ENCODE data around the gene VPS4B. TPM values are rescaled to one million over a fixed set of nuclear protein-coding genes. Genes with fewer than 3 reads are reported as not detected.
"Not testable (repeated sequence)": the region's sequence is repeated elsewhere in the genome, so short reads cannot be mapped to it uniquely, and the experiment has no call there.

VPS4B gene
- total and polyA plus RNA-seq, 3 experiments from 2014 or later: 60.8 to 74.5 (median 61.9) TPM

GRCh38 chr18:63454497-63454896 lies 32.2 kb upstream of the VPS4B start:
- no peaks in the 10 kb centered on the region for H3K9me3 Mint-ChIP-seq
- no peak for DNase-seq
- ChIA-PET POLR2A (no interaction called here), CTCF (no interaction called here)
- no peaks in the 10 kb centered on the region for H3K4me1 Mint-ChIP-seq
- H3K9me3 ChIP-seq (ENCODE audit: low read length): no peaks in the 10 kb centered on the region
- no peaks in the 10 kb centered on the region for H3K36me3 Mint-ChIP-seq
- H3K27ac Mint-ChIP-seq: no peak overlapping the region
- no peak overlapping the region for H3K4me3 Mint-ChIP-seq
- peaks cover 3 to 12% of the 10 kb centered on the region in 2 donors for H3K27me3 Mint-ChIP-seq
- no peaks in the 10 kb centered on the region for H3K27me3 ChIP-seq (ENCODE audit: insufficient read depth, low read length, poor library complexity, severe bottlenecking)
- H3K4me1 ChIP-seq (ENCODE audit: insufficient read depth, low read length): no peaks in the 10 kb centered on the region
- no peak overlapping the region for H3K27ac ChIP-seq (ENCODE audit: low read depth, low read length)
- H3K36me3 ChIP-seq (ENCODE audit: insufficient read depth, low read length): no peaks in the 10 kb centered on the region
- H3K4me3 ChIP-seq (ENCODE audit: low read length): no peak overlapping the region

- CTCF ChIA-PET, POLR2A ChIA-PET, H3K36me3 Mint-ChIP-seq: not testable (repeated sequence)
Measured at GRCh38 chr18:63452751-63453150, 30.5 kb upstream of the VPS4B start.

GRCh38 chr18:63451799-63452660 lies 29.8 kb upstream of the VPS4B start:
- H3K9me3 Mint-ChIP-seq: no peaks in the 10 kb centered on the region
- H3K27ac Mint-ChIP-seq: peak overlapping the region in 1 of 8 donors; percentile 51
- no peak for DNase-seq
- POLR2A ChIA-PET: no interaction called here
- no peaks in the 10 kb centered on the region for H3K4me1 Mint-ChIP-seq
- Histone ChIP-seq H3K36me3 (ENCODE audit: insufficient read depth, low read length) (no peaks in the 10 kb centered on the region), H3K27ac (ENCODE audit: low read depth, low read length) (no peak overlapping the region), H3K27me3 (ENCODE audit: insufficient read depth, low read length, poor library complexity, severe bottlenecking) (no peaks in the 10 kb centered on the region), H3K9me3 (ENCODE audit: low read length) (no peaks in the 10 kb centered on the region), H3K4me1 (ENCODE audit: insufficient read depth, low read length) (no peaks in the 10 kb centered on the region), H3K4me3 (ENCODE audit: low read length) (no peak overlapping the region)
- H3K4me3 Mint-ChIP-seq: no peak overlapping the region
- CTCF ChIA-PET: no interaction called here
- no peaks in the 10 kb centered on the region for H3K36me3 Mint-ChIP-seq
- peaks cover 0 to under 1% of the 10 kb centered on the region in 2 donors for H3K27me3 Mint-ChIP-seq

More at GRCh38 chr18:63452751-63453150, 30.5 kb upstream of the VPS4B start:
- H3K4me3 Mint-ChIP-seq; H3K9me3 Mint-ChIP-seq; H3K4me1 Mint-ChIP-seq; H3K36me3 ChIP-seq (ENCODE audit: insufficient read depth, low read length); H3K27me3 ChIP-seq (ENCODE audit: insufficient read depth, low read length, poor library complexity, severe bottlenecking); DNase-seq; H3K27ac Mint-ChIP-seq; H3K4me3 ChIP-seq (ENCODE audit: low read length); H3K9me3 ChIP-seq (ENCODE audit: low read length); H3K27ac ChIP-seq (ENCODE audit: low read depth, low read length); H3K4me1 ChIP-seq (ENCODE audit: insufficient read depth, low read length); H3K27me3 Mint-ChIP-seq: not testable (repeated sequence)

- Mint-ChIP-seq H3K36me3 (no peaks in the 10 kb centered on the region), H3K27ac (peak overlapping the region in 1 of 8 donors; percentile 26), H3K4me1 (no peaks in the 10 kb centered on the region), H3K4me3 (no peak overlapping the region), H3K9me3 (no peaks in the 10 kb centered on the region), H3K27me3 (no peaks in the 10 kb centered on the region)
- no peaks in the 10 kb centered on the region for H3K27me3 ChIP-seq (ENCODE audit: insufficient read depth, low read length, poor library complexity, severe bottlenecking)
- POLR2A ChIA-PET: no interaction called here
- CTCF ChIA-PET: no interaction called here
- H3K4me1 ChIP-seq (ENCODE audit: insufficient read depth, low read length): no peaks in the 10 kb centered on the region
- H3K9me3 ChIP-seq (ENCODE audit: low read length): no peaks in the 10 kb centered on the region
- no peaks in the 10 kb centered on the region for H3K36me3 ChIP-seq (ENCODE audit: insufficient read depth, low read length)
- H3K4me3 ChIP-seq (ENCODE audit: low read length): no peak overlapping the region
- H3K27ac ChIP-seq (ENCODE audit: low read depth, low read length): no peak overlapping the region
- no peak for DNase-seq
Measured at GRCh38 chr18:63449426-63449825, 27.1 kb upstream of the VPS4B start.

- Histone ChIP-seq H3K36me3 (ENCODE audit: insufficient read depth, low read length) (no peaks in the 10 kb centered on the region), H3K27ac (ENCODE audit: low read depth, low read length) (no peak overlapping the region), H3K4me3 (ENCODE audit: low read length) (no peak overlapping the region), H3K4me1 (ENCODE audit: insufficient read depth, low read length) (no peaks in the 10 kb centered on the region), H3K27me3 (ENCODE audit: insufficient read depth, low read length, poor library complexity, severe bottlenecking) (no peaks in the 10 kb centered on the region), H3K9me3 (ENCODE audit: low read length) (no peaks in the 10 kb centered on the region)
- Mint-ChIP-seq H3K4me3 (no peak overlapping the region), H3K27me3 (no peaks in the 10 kb centered on the region), H3K4me1 (no peaks in the 10 kb centered on the region), H3K36me3 (no peaks in the 10 kb centered on the region), H3K9me3 (no peaks in the 10 kb centered on the region), H3K27ac (peak overlapping the region in 1 of 8 donors; percentile 33)
- no peak for DNase-seq
- POLR2A ChIA-PET: no interaction called here
- CTCF ChIA-PET: interaction anchor here (1.0 kb wide), 1 partner anchor 9 kb away, joined by 3 read pairs; no protein-coding TSS in a partner anchor
Measured at GRCh38 chr18:63447066-63447465, 24.8 kb upstream of the VPS4B start.

GRCh38 chr18:63446266-63446665 lies 24.0 kb upstream of the VPS4B start:
- Mint-ChIP-seq H3K4me1 (no peaks in the 10 kb centered on the region), H3K27me3 (no peaks in the 10 kb centered on the region), H3K27ac (no peak overlapping the region), H3K4me3 (no peak overlapping the region), H3K36me3 (no peaks in the 10 kb centered on the region), H3K9me3 (no peaks in the 10 kb centered on the region)
- H3K9me3 ChIP-seq (ENCODE audit: low read length): no peaks in the 10 kb centered on the region
- H3K36me3 ChIP-seq (ENCODE audit: insufficient read depth, low read length): no peaks in the 10 kb centered on the region
- no peaks in the 10 kb centered on the region for H3K27me3 ChIP-seq (ENCODE audit: insufficient read depth, low read length, poor library complexity, severe bottlenecking)
- H3K4me3 ChIP-seq (ENCODE audit: low read length): no peak overlapping the region
- POLR2A ChIA-PET: no interaction called here
- CTCF ChIA-PET: interaction anchor here (0.5 to 1.3 kb wide), 3 partner anchors 9 to 719 kb away, joined by 3 to 4 read pairs (median 3); no protein-coding TSS in a partner anchor
- no peak overlapping the region for H3K27ac ChIP-seq (ENCODE audit: low read depth, low read length)
- no peaks in the 10 kb centered on the region for H3K4me1 ChIP-seq (ENCODE audit: insufficient read depth, low read length)
- no peak for DNase-seq

- Mint-ChIP-seq H3K4me1 (no peaks in the 10 kb centered on the region), H3K36me3 (no peaks in the 10 kb centered on the region), H3K9me3 (no peaks in the 10 kb centered on the region), H3K27me3 (no peaks in the 10 kb centered on the region), H3K27ac (no peak overlapping the region), H3K4me3 (no peak overlapping the region)
- Histone ChIP-seq H3K4me3 (ENCODE audit: low read length) (no peak overlapping the region), H3K4me1 (ENCODE audit: insufficient read depth, low read length) (no peaks in the 10 kb centered on the region), H3K36me3 (ENCODE audit: insufficient read depth, low read length) (no peaks in the 10 kb centered on the region), H3K27me3 (ENCODE audit: insufficient read depth, low read length, poor library complexity, severe bottlenecking) (no peaks in the 10 kb centered on the region), H3K9me3 (ENCODE audit: low read length) (no peaks in the 10 kb centered on the region), H3K27ac (ENCODE audit: low read depth, low read length) (no peak overlapping the region)
- DNase-seq: no peak
- ChIA-PET CTCF (no interaction called here), POLR2A (no interaction called here)
Measured at GRCh38 chr18:63445037-63445436, 22.8 kb upstream of the VPS4B start.

- no peak for DNase-seq
- ChIA-PET CTCF (no interaction called here), POLR2A (no interaction called here)
- no peaks in the 10 kb centered on the region for H3K27me3 Mint-ChIP-seq
- Histone ChIP-seq H3K27ac (ENCODE audit: low read depth, low read length) (no peak overlapping the region), H3K9me3 (ENCODE audit: low read length) (no peaks in the 10 kb centered on the region), H3K36me3 (ENCODE audit: insufficient read depth, low read length) (no peaks in the 10 kb centered on the region), H3K27me3 (ENCODE audit: insufficient read depth, low read length, poor library complexity, severe bottlenecking) (no peaks in the 10 kb centered on the region), H3K4me1 (ENCODE audit: insufficient read depth, low read length) (no peaks in the 10 kb centered on the region), H3K4me3 (ENCODE audit: low read length) (no peak overlapping the region)
- no peak overlapping the region for H3K4me3 Mint-ChIP-seq
- no peaks in the 10 kb centered on the region for H3K4me1 Mint-ChIP-seq
- H3K27ac Mint-ChIP-seq: no peak overlapping the region
- no peaks in the 10 kb centered on the region for H3K36me3 Mint-ChIP-seq
- no peaks in the 10 kb centered on the region for H3K9me3 Mint-ChIP-seq
Measured at GRCh38 chr18:63444580-63444979, 22.3 kb upstream of the VPS4B start.
